ENCODE results near the gene PCDH8.

Gene PCDH8, protein sequence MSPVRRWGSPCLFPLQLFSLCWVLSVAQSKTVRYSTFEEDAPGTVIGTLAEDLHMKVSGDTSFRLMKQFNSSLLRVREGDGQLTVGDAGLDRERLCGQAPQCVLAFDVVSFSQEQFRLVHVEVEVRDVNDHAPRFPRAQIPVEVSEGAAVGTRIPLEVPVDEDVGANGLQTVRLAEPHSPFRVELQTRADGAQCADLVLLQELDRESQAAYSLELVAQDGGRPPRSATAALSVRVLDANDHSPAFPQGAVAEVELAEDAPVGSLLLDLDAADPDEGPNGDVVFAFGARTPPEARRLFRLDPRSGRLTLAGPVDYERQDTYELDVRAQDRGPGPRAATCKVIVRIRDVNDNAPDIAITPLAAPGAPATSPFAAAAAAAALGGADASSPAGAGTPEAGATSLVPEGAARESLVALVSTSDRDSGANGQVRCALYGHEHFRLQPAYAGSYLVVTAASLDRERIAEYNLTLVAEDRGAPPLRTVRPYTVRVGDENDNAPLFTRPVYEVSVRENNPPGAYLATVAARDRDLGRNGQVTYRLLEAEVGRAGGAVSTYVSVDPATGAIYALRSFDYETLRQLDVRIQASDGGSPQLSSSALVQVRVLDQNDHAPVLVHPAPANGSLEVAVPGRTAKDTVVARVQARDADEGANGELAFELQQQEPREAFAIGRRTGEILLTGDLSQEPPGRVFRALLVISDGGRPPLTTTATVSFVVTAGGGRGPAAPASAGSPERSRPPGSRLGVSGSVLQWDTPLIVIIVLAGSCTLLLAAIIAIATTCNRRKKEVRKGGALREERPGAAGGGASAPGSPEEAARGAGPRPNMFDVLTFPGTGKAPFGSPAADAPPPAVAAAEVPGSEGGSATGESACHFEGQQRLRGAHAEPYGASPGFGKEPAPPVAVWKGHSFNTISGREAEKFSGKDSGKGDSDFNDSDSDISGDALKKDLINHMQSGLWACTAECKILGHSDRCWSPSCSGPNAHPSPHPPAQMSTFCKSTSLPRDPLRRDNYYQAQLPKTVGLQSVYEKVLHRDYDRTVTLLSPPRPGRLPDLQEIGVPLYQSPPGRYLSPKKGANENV

DNA sequence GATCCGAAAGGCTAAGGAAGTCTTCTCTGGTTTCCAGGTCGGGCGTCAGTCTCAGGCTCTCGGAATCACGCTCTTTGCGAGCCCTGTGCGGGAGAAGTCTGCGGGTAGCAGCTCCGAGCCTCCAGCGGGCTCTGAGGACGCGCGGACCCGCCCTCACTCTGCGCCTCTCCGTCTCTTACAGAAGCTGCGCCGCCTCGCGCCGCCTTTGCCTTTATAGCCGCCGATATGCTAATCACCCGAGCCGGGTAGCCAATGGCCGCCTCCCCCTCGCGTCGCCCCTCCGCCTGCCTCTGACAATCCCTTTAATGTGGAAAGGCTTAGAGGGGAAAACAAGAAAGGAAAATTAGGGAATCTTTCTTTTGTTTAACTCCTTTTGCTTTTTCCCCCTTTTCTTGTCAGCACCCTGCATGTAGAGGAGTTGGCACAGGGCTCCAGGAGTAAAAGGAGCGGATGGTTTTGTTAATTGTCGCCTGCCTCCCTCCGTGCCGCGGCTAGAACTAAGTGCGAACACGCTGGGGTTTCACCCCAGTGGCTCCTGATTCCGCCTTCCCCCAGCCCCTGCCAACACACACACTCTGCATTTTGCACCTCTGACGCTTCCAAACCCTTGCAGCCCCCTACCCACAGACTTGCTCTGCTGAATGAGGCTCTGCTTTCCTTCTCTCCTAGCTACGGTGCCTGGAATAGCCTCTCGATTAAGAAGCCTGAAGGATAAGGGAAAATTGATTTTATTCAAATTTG, at the start of gene PCDH8:
Gene PCDH8, minus strand, starts transcription at position 186 of the 741 bp plus-strand sequence. CDS start 204 bp downstream, outside the sequence.
- no peak for DNase-seq (ENCODE audit: low read depth)

DNA sequence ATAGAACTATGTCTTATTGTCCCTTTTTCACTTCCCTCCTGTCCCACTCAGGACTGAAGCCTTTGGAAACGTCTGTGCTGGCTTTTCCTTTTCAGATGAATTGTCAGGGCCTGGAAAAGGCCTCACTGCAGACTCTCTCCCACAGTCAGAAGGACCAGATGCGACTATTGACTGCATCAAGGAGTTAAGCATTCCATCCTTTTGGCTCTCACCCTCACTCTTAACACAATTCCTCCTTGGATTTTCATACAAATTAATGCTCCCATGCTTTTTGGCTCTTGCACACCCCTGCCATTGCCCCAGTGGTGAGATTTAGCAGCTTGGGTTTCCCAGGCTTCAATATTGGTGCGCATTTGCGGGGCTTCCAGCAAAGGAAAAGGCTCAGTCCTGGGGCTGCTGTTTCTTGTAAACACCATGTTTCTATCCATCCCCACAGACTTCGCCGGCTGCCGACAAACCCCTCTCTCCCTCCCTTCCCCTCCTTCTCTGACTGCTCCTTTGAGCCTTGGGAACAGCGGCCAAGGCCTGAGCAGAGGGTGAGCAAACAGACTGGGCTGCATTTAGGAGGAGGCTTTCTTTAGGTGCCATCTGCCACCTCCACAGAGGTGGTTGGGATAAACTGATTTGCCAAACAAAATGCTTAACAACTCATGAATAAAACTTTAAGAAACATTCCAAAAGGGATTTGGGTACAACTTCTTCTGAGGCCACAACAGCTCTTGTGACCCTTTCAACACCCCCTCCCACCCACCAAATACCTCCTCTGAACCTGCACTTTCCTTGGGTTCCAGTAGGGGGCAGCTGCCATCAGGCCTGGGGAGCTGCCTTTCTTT, 48.6 kb upstream of the PCDH8 start:
- DNase-seq (ENCODE audit: low read depth), result no peak

DNA sequence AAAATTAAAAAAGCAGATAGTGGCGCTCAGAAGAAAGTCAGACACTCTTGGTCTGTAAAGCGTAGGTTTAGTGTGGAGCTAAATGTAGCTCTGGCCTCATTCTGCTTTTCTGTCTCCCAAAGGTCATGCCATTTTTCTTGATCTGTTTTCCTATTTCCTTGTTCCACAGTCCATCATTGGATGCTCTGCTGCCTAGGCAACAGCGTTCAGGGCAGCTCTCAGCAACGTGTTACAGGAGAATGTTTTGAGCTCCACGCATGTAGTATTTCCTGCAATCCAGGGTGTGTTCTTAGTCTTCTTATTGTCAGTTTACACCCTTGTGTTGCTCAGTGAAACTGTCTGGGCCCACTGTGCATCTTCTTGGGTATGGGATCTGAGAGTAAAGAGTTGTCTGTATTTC, 46.0 kb upstream of the PCDH8 start:
- no peak for DNase-seq (ENCODE audit: low read depth)

DNA sequence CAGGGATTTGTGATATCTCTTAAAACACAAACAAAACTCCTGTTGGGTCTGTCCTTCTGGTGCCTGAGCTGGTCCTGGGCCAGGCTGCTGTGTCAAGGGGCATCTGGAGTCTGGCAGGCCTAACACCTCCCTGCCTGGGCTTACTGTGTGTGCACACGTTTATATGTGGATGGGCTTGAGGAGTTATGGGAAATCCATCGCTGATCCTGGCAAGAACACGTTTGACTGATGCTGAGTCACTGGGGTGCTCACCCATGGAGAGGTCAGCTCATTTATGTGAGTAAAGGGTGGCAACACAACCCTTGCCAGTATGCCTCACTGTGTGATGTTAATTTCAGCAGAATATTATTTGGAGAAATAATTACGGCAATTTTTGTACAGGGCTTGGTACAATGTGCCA, 44.5 kb upstream of the PCDH8 start:
- DNase-seq (ENCODE audit: low read depth), result no peak

DNA sequence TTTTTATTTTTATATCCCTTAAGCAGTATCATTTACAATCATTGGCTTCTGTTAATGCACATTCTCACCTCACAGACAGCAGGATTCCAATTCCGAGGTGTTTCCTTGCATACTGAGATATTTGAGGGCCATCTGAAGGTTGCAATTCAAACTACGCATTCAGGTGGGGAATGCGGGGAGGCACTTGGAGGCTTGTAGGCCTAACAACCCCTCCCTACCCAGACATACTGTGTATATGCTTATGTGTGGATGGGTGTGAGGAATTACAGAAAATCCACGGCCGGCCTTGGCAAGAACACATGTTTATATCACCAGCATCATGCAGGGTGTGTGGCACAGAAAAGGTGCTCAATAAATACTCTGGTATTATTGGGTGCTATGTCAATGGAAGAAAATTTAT, 43.3 kb upstream of the PCDH8 start:
- DNase-seq (ENCODE audit: low read depth), result no peak

DNA sequence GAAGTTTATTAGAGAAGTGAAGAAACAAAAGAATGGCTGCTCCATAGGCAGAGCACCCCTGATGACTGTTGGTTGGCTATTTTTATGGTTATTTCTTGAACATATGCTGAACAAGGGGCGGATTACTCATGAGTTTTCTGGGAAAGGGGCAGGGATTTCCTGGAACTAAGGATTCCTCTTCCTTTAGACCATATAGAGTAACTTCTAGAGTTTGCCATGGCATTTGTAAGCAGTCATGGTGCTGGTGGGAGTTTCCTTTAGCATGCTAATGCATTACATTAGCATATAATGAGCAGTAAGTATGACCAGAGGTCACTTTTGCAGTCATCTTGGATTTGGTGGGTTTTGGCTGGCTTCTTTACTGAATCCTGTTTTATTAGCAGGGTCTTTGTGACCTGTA, 38.7 kb upstream of the PCDH8 start:
- no peak for DNase-seq (ENCODE audit: low read depth)

DNA sequence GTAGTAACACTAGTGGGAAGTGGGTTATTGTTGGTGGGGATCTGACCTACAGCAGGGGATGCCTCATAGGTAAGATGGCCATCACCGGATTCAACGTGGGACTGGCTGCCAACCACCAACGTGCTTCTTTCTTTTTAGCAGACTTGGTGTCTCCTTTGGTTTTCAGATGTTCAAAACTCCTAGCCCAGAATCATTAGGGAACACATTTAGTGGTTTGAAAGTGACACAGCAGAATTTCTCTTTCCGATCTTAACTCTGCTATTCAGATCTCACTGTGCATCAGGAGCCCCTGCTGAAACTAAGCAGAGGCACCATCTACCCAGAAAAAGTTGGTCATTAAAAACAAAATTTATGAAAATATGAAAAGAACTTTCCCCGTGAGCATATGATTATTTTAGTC, 36.7 kb upstream of the PCDH8 start:
- no peak for DNase-seq (ENCODE audit: low read depth)

DNA sequence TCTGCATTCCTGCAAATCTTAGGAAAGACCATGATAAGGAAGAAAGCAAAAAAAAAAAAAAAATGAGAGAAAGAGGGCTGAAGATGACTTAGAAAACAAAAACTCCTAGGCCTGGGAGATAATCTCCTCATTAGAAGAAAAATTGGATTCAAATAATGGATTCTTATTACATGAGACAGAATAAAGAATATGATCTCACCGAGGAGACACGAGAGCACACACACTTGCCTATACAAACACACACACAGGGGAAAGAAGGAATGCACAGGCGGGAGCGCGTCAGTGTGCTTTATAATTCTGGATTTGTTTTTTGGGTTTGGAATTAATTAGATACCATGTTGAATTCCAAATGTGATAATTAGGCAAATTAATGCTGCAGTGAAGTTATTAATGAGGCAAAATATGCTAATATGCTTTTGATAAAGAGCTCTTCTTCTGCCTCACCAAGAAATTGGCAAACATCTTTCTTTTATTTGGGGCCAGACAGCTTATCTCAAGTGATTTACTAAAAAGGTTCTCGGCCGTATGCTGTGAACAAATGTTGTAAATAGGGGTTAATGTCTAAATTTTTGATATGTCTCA, 36.1 kb upstream of the PCDH8 start:
- no peak for DNase-seq (ENCODE audit: low read depth)

DNA sequence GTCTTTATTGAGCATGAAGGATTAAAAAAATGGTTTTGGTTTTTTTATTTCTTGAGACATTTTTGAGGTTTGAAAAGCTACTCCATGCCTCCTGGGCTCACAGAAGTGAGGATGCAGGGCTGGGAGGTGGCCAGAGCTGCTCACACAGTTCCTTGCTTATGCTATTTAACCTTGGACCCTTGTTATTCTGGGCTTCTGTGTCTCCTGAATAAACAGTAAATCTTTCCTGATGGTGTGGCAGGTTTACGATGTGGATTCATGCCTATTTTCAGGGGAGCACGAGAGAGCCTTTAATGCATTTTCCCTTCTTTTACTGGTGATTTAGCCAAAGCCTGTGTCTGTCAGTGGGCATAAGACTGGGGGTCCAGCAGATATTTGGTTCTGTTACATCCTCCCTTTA, 34.3 kb upstream of the PCDH8 start:
- no peak for DNase-seq (ENCODE audit: low read depth)

DNA sequence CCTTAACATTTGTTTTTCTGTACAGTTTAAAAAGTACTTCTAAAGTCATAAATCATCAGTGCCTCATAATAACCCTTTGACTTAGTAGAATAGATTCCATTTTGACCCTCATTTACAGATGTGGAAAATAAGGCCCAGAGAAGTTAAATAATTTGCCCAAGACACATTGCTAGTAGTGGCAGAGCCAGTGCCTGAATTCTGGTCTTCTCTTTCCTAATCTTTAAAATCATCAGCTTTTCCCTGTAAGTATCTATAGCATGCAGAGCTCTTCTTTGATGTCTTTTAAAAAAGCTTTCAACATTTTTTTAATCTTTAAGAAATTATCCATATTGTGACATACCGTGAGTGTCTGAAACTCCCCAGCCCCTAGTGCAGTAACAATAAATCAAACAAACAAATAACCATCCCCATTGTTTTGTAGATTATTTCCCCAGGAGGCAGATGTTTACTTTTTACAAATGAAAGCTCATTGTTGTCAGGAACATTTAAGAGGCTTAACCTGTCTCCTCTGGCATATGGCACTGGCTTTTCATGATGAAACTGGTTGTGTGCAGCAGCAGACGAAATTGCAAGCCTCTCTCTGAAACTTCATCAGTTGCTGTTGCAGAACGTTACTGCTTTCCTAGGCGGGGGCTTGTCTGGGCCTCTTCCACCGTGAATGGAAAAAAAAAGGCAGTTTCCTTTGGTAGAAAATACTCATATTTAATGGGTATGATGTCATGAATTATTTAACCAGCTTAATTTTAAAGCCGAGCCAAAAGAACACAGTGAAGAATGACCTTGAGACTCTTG, 31.7 kb upstream of the PCDH8 start:
- no peak for DNase-seq (ENCODE audit: low read depth)

DNA sequence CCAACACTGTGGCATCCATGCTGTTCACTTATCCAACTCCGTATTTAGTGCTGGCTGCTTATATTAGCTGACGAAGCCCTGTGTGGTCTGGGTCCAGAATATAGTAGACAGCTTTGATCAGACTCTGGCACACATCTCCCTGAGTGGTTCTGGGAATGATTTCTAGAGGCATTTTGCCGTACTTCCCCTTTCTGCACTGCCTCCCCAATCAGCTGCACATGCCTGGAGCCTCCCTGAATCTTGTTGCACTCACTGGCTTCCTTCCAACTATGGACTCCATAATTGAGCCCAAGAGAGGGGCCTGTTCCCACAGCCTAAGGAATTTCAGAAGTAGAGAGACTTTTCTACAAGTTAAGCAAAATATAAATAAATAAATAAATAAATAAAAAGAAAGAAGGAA, 30.4 kb upstream of the PCDH8 start:
- DNase-seq (ENCODE audit: low read depth), result no peak

DNA sequence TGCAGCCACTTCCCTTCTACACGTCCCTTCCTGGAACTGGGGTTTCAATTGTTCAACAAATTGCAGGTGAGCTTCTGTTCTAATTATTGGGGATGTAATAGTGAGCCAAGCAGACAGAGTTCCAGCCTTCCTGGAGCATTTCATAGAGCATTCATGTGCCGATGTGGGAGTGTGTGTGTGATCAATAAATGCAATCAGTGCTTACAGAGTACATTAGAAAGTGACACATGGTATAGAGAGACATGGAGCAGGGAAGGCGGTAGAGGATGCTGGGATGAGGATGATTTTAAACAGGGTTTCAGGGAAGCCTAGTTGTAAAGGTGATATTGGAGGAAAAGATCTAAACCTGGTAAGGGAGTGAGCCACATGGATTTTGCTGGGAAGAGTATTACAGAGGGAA, 21.7 kb upstream of the PCDH8 start:
- no peak for DNase-seq (ENCODE audit: low read depth)

DNA sequence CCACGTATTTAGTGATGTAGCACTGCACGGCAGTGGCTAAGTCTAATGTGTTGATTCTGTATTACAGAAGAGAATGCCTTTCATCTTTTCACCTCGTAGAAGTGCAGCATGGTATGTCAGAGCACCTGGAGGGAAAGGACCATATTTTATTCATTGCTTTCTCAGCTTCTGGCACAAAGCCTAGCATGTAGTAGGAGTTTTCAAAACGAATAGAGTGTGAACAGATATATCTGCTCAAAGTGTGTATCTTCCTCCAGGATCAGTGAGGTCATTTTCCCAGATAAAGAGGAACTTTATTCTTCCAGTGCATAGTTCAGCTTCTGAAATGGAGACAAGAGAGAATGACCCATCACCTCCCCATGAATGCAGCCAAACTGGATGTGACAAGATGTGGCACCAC, 21.2 kb upstream of the PCDH8 start:
- DNase-seq (ENCODE audit: low read depth), result no peak

DNA sequence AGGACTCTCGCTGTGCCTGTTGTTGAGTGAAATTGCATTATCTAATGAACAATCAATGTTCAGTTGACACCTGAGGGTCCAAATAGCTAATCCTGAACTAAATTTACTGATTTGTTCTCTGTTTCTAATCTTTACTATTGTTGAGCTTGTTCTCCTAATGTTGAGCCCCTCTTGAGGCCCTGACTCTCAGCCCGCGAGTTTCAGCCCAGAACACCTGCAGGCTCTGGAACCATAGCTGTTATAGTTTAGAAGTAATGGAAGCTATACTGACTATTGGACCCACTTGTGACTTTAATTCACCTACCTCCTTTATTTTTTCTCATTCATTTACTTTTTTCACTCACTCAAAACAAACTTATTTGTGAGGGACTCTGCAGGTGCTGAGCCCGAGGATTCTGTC, 20.6 kb upstream of the PCDH8 start:
- DNase-seq (ENCODE audit: low read depth), result no peak

DNA sequence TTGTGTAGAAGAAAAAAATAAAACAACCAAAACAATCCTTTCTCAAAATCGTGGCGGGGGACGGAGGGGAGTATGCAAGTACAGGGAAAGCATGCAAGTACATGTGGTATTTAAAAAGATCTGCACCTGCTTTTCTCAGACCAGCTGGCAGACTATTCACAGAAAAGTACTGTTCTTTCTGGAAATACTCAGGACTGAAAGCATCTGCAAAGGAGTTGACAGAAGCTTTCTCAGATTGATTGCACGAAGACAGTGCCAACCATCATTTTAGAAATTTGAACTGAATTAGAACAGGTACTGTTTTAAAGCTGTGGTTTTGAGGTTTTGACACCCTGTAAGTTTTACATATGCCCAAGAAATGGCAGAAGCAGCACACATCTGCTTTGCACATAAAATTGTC, 19.8 kb upstream of the PCDH8 start:
- no peak for DNase-seq (ENCODE audit: low read depth)

DNA sequence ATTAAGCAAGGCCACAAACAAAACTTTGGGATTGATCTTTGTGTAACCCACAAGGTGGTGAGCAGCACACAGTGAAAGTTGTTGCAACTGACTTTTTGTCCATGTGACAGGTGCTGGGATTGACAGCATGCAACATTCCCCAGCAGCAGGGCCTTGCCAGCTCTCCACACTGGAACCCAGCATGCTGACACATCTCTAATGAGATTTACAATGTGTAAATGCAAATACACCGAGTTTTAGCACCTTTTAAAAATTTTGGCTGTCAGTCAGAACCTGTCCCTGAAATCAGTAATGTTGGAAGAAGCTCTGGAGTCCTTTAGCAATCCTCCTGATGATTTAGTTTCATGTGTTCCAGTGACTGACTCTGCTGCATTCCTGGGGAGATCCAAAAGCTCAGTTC, 16.5 kb upstream of the PCDH8 start:
- no peak for DNase-seq (ENCODE audit: low read depth)

DNA sequence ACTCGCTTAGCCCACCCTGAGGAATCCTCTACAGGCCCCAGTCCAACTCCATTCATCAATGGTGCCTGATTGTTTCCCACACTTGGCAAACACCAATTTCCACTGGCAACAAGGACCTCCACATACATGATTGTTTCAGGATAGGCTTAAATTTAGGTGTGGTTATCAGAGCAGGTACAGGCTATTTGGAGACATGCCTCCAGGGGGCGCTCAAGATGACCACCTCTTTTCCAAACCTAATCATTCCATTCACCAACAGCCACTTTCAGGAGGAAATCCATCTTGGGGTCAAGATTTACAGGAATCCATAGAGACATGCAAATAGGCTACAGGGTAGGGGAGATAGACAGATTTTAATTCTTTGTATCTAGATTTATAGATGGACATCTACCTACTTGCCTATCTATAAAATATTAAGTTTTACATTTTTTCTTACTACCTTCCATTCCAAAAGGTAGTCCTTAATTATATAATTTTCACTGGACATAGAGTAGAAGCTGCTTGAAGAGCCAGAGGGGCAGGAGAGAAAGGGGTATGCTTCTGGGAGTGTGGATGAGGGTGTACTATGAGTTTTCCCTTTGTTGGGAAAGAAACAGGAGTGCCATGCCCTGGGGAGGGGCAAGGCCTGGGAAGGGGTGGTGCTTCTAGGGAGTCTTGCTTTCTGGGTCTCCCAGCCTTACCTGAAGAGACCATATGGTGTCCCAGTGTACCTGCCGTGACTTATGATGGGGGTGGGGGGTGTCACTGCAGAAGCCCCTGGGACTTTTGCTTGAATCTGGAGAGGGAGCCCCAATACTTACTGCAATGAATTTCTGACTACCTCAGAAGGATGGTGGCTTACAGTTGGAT, 14.1 kb upstream of the PCDH8 start:
- no peak for DNase-seq (ENCODE audit: low read depth)

DNA sequence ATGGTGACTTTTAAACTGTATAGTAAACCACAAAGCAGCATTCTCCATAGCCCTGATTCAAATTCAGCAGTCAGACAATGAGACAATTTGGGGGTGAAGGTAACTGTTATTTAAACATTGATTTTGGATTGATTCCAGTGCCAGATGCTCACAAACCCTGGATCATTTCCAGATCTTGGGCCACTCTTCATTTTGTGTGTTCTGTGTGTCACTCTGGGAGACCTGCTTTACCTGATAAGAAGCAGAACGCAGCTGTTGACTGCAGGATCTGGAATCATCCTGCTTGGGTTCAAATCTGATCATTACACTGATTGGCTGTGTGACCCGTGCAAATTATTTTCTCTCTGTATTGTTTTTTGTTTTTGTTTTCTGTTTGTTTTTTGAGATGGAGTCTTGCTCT, 4.0 kb upstream of the PCDH8 start:
- no peak for DNase-seq (ENCODE audit: low read depth)
